GM21529 (cell line): ENCODE results near the gene CPXM2.

Experiments
- ATAC-seq: cut with Tn5 transposase; IDR thresholded peaks from one replicate; pipeline ENCODE4 v1.9.1; 2021; ENCODE audit not compliant: unreplicated experiment

The CPXM2 gene

GRCh38 chr10:123891144-123892071 lies at the start of gene CPXM2:
Gene CPXM2 (minus strand): TSS chr10:123891807. CDS start chr10:123891659, 148 bp downstream.
- no peak for ATAC-seq

- ATAC-seq = no peak
Measured at GRCh38 chr10:123939591-123939990, 48.0 kb upstream of the CPXM2 start.

GRCh38 chr10:123938890-123939289 lies 47.3 kb upstream of the CPXM2 start:
- ATAC-seq = no peak

GRCh38 chr10:123936426-123936825 lies 44.8 kb upstream of the CPXM2 start:
- no peak for ATAC-seq

- ATAC-seq = no peak
Measured at GRCh38 chr10:123935680-123936079, 44.1 kb upstream of the CPXM2 start.

GRCh38 chr10:123934846-123935245 lies 43.2 kb upstream of the CPXM2 start:
- no peak for ATAC-seq

GRCh38 chr10:123930340-123931001 lies 38.9 kb upstream of the CPXM2 start:
- ATAC-seq = no peak

- no peak for ATAC-seq
Measured at GRCh38 chr10:123929791-123930190, 38.2 kb upstream of the CPXM2 start.

GRCh38 chr10:123928427-123928826 lies 36.8 kb upstream of the CPXM2 start:
- no peak for ATAC-seq

GRCh38 chr10:123926401-123927264 lies 35.0 kb upstream of the CPXM2 start:
- peak; percentile 81 for ATAC-seq

- no peak for ATAC-seq
Measured at GRCh38 chr10:123922126-123922525, 30.5 kb upstream of the CPXM2 start.

- no peak for ATAC-seq
Measured at GRCh38 chr10:123916775-123917174, 25.2 kb upstream of the CPXM2 start.

GRCh38 chr10:123913688-123914268 lies 22.2 kb upstream of the CPXM2 start:
- ATAC-seq = no peak

- ATAC-seq = no peak
Measured at GRCh38 chr10:123912871-123913270, 21.3 kb upstream of the CPXM2 start.

GRCh38 chr10:123912466-123912865 lies 20.9 kb upstream of the CPXM2 start:
- no peak for ATAC-seq

GRCh38 chr10:123911866-123912265 lies 20.3 kb upstream of the CPXM2 start:
- no peak for ATAC-seq

GRCh38 chr10:123909866-123910265 lies 18.3 kb upstream of the CPXM2 start:
- ATAC-seq = no peak

GRCh38 chr10:123909426-123909825 lies 17.8 kb upstream of the CPXM2 start:
- ATAC-seq = no peak

- ATAC-seq = no peak
Measured at GRCh38 chr10:123908379-123908778, 16.8 kb upstream of the CPXM2 start.

GRCh38 chr10:123906884-123907652 lies 15.5 kb upstream of the CPXM2 start:
- no peak for ATAC-seq
